Stimulated activated CD4-positive, alpha-beta T cell treated with anti-CD3 and anti-CD28 coated beads, Interleukin-4, amount 100 ng/mL, for 1 hour (primary cell): ENCODE data around the gene COL5A1.
"Not testable (repeated sequence)": the region's sequence is repeated elsewhere in the genome, so short reads cannot be mapped to it uniquely, and the experiment has no call there.

Experiments
- DNase-seq: peaks from one replicate; pipeline ENCODE4 v3.0.0-alpha.2; 2020

COL5A1 gene

GRCh38 chr9:134694714-134695113, 53.1 kb downstream of the COL5A1 start:
- no peak for DNase-seq

GRCh38 chr9:134695144-134695543, 53.5 kb downstream of the COL5A1 start:
- no peak for DNase-seq

GRCh38 chr9:134696433-134696832, 54.8 kb downstream of the COL5A1 start:
- DNase-seq: no peak

GRCh38 chr9:134698111-134698510, 56.5 kb downstream of the COL5A1 start:
- no peak for DNase-seq

GRCh38 chr9:134698587-134699342, 57.2 kb downstream of the COL5A1 start:
- DNase-seq: peak; percentile 43

GRCh38 chr9:134699343-134699740, 57.7 kb downstream of the COL5A1 start:
- DNase-seq: no peak

GRCh38 chr9:134700636-134701350, 59.2 kb downstream of the COL5A1 start:
- no peak for DNase-seq

GRCh38 chr9:134701581-134702259, 60.1 kb downstream of the COL5A1 start:
- no peak for DNase-seq

- no peak for DNase-seq
Measured at GRCh38 chr9:134702291-134702690, 60.7 kb downstream of the COL5A1 start.

GRCh38 chr9:134703730-134704114, 62.1 kb downstream of the COL5A1 start:
- DNase-seq: not testable (repeated sequence)

- no peak for DNase-seq
Measured at GRCh38 chr9:134704498-134704897, 62.9 kb downstream of the COL5A1 start.

GRCh38 chr9:134705786-134706185, 64.2 kb downstream of the COL5A1 start:
- DNase-seq: no peak

- DNase-seq: no peak
Measured at GRCh38 chr9:134706522-134706921, 64.9 kb downstream of the COL5A1 start.

- no peak for DNase-seq
Measured at GRCh38 chr9:134707031-134707680, 65.6 kb downstream of the COL5A1 start.

GRCh38 chr9:134707731-134708671, 66.4 kb downstream of the COL5A1 start:
- DNase-seq: no peak

- no peak for DNase-seq
Measured at GRCh38 chr9:134708672-134709038, 67.1 kb downstream of the COL5A1 start.

GRCh38 chr9:134709512-134710270, 68.1 kb downstream of the COL5A1 start:
- no peak for DNase-seq

- no peak for DNase-seq
Measured at GRCh38 chr9:134710271-134710540, 68.6 kb downstream of the COL5A1 start.

- DNase-seq: no peak
Measured at GRCh38 chr9:134710901-134711300, 69.3 kb downstream of the COL5A1 start.

GRCh38 chr9:134712243-134712642, 70.6 kb downstream of the COL5A1 start:
- DNase-seq: no peak

- no peak for DNase-seq
Measured at GRCh38 chr9:134712926-134713325, 71.3 kb downstream of the COL5A1 start.

GRCh38 chr9:134715536-134715935, 73.9 kb downstream of the COL5A1 start:
- DNase-seq: not testable (repeated sequence)
